AG04449 (cell line): Measurements from ENCODE around the gene MAGEB2.

Experiments
- CTCF ChIA-PET: fragments of 350-600 bp; formaldehyde crosslinking; extraction: SDS; loops from one replicate; lab custom pipeline; 2021; ENCODE audit warnings: antibody characterized with exemption; lab: Yijun Ruan, JAX
- POLR2A ChIA-PET: fragments of 400-600, 350-600 bp; formaldehyde crosslinking; extraction: SDS; loops from one replicate; lab custom pipeline; 2020; ENCODE audit warnings: antibody characterized with exemption, inconsistent platforms; lab: Yijun Ruan, JAX
- DNase-seq: peaks from one replicate; pipeline ENCODE4 v3.0.0-alpha.2; 2010; ENCODE audit warnings: low read depth, low spot score
- H3K4me3 ChIP-seq: 2 replicates; pipeline ENCODE4 v1.5.1; 2011; ENCODE audit warnings: low read depth, mild to moderate bottlenecking, control low read depth, low read length
- TF ChIP-seq, protein P1 (sequence below): IDR thresholded peaks from one replicate; pipeline ENCODE4 v1.5.1; 2011; ENCODE audit warnings: mild to moderate bottlenecking, moderate library complexity, low read length, control low read depth, inconsistent platforms; ENCODE audit not compliant: insufficient read depth; ENCODE audit errors: missing control alignments

Gene MAGEB2

DNA sequence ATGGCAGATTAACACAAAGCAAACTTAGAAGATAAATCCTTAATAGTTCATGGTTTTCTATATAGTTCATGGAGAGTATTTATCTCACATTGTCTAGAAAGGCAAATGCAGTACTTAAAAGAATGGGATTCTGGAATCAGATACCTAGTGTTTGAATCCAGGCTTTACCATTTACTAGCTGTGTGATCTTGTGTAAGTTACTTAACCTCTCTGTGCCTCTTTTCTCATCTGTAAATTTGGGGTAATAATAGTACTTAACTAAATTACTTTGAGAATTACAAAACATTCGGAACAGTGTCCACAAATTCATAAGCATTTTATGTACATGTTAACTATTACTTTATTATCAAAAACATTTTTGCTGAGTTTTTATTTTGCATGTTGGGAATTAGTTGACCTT lies 47.4 kb downstream of the MAGEB2 start:
- no peak for DNase-seq
- TF ChIP-seq, protein P1, sequence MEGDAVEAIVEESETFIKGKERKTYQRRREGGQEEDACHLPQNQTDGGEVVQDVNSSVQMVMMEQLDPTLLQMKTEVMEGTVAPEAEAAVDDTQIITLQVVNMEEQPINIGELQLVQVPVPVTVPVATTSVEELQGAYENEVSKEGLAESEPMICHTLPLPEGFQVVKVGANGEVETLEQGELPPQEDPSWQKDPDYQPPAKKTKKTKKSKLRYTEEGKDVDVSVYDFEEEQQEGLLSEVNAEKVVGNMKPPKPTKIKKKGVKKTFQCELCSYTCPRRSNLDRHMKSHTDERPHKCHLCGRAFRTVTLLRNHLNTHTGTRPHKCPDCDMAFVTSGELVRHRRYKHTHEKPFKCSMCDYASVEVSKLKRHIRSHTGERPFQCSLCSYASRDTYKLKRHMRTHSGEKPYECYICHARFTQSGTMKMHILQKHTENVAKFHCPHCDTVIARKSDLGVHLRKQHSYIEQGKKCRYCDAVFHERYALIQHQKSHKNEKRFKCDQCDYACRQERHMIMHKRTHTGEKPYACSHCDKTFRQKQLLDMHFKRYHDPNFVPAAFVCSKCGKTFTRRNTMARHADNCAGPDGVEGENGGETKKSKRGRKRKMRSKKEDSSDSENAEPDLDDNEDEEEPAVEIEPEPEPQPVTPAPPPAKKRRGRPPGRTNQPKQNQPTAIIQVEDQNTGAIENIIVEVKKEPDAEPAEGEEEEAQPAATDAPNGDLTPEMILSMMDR: no peak
- H3K4me3 ChIP-seq: no peak overlapping the region
- POLR2A ChIA-PET: no interaction called here
- CTCF ChIA-PET: no interaction called here
